ENCODE data around the gene IHH. TPM values are rescaled to one million over a fixed set of nuclear protein-coding genes. Genes with fewer than 3 reads are reported as not detected.

Gene IHH
- total RNA-seq, result 23.0 and 23.1 TPM in 2 replicates
- polyA plus RNA-seq, result 27.7 and 36.3 TPM in 2 replicates

DNA sequence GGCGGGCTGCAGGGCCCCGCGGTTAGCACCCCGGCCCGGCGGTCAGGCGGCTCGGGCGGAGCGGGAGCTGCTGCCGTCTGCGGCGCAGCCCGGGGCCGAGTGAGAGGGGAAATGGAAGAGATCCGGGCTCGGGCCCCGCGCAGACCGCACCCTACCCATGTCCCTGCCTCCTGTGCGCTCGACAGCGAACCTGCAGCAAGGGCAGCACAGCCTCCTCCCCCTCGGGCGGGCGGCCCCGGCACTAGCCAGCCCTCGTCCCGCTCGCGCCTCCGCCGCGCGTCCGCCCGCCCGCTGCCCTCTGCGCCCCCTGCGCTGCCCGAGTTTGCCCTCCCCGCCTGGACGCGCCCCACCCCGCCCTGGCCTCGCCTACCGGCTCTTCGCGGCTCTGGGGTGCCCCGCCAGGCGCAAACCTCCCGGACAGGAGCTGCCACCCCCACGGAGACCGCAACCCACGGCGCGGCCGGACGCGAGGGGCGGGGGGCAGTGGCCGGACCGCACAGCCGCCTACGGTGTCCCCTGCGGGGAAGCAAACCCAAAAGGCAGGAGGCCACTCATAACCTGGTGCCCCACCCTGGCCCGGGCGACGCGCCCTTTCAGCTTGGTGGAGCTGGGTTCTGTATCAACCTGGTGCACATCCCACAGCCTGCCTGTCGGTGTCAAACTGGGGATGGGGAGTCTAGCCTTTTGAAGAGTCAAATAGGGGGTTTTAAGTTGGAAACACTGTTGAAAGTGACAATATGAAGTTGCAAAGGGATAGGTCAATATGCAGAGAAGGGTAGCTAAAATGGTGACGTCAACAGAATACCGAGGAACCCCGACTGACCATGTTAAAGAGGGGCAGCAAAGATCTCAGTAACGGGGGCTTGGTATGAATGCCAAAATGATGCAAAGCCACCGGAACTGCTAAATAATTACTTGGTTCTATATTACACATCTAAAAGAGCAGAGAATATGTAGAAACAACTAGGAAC lies at the start of gene IHH:
Gene IHH, minus strand, starts transcription at position 101 of the 971 bp plus-strand sequence. CDS start 454 bp downstream, outside the sequence.
- 8% methylated on average over 26 of the region's 76 CpGs for WGBS (ENCODE audit: low lambda C conversion rate, missing lambda C conversion rate)
- H2AFZ ChIP-seq, result no peak within 1 kb of the TSS

DNA sequence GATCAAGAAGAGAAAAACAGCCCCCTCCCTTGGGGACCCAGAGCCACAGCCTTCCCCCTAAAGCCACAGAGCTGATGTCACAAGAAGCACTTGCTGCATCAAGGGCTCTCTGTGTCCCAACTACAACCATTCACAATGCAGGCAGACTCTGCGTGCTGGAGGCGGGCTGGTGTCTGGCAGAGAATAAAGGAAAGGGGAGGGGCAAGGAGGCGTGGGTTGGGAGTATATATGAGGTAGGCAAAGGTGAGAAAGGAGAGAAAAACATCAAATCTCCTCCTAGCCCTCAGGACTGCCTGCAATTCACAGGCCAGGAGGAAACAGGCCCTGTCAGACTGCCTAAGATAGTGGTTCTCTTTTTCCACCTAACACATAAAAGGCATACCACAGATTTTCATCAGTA lies 48.8 kb upstream of the IHH start:
- Histone ChIP-seq H3K4me1 (ENCODE audit: insufficient read depth) (peaks cover 28% of the 10 kb centered on the region), H4K20me1 (ENCODE audit: insufficient read depth, poor library complexity, severe bottlenecking) (no peaks in the 10 kb centered on the region)

More for the DNA sequence above, at the start of gene IHH:
- H3K27me3 ChIP-seq, result peaks cover 76% of the 10 kb centered on the region
- H4K20me1 ChIP-seq (ENCODE audit: insufficient read depth, poor library complexity, severe bottlenecking), result peaks cover 28% of the 10 kb centered on the region
- H3K79me2 ChIP-seq, result peaks cover 17% of the 10 kb centered on the region
- peak within 1 kb of the TSS; percentile 76 for H3K4me2 ChIP-seq
- DNase-seq (ENCODE audit: low spot score), result peak; percentile 80
- TF ChIP-seq EZH2phosphoT487 (IDR thresholded peaks at IDR 0.05; ENCODE audit: low read depth, severe bottlenecking, unreplicated experiment), result no peak
- peak; percentile 91 for TF ChIP-seq EZH2 (IDR thresholded peaks at IDR 0.05; ENCODE audit: borderline replicate concordance)
- no peaks in the 10 kb centered on the region for H3K9me3 ChIP-seq (ENCODE audit: low read depth)
- no peaks in the 10 kb centered on the region for H3K9me2 ChIP-seq (replicated peaks; ENCODE audit: insufficient read depth)
- H3K4me3 ChIP-seq, result peak within 1 kb of the TSS; percentile 72
- H3K27ac ChIP-seq, result peak within 1 kb of the TSS; percentile 61
- no peaks in the 10 kb centered on the region for H3K36me3 ChIP-seq (replicated peaks; ENCODE audit: insufficient read depth, low read depth)
- peaks cover 6% of the 10 kb centered on the region for H3K4me1 ChIP-seq (ENCODE audit: insufficient read depth)

DNA sequence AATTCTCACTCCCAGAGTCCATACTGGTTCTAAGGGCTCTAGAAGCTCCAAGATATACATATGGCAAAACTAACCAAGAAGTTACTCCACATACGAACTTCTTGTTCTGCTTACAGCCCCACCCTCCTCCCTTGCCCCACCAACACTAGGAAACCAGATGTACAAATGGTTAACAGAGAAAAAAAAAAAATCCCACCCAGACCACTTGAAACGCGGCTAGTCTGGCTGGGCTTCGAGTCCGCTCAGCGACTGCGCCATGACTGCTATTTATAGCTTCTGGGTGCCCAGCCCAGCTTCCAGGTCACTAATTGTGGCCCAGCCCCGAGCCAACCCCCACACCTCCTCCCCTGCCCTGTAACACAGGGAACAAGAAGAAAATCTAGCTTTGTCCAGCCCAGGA lies 47.0 kb upstream of the IHH start:
- H3K9me2 ChIP-seq (replicated peaks; ENCODE audit: insufficient read depth), result no peaks in the 10 kb centered on the region
- no peaks in the 10 kb centered on the region for H3K36me3 ChIP-seq (replicated peaks; ENCODE audit: insufficient read depth, low read depth)
- H2AFZ ChIP-seq, result no peak overlapping the region
- DNase-seq (ENCODE audit: low spot score), result no peak
- 54% methylated on average over 8 of the region's 8 CpGs for WGBS (ENCODE audit: low lambda C conversion rate, missing lambda C conversion rate)
- no peaks in the 10 kb centered on the region for H4K20me1 ChIP-seq (ENCODE audit: insufficient read depth, poor library complexity, severe bottlenecking)
- no peaks in the 10 kb centered on the region for H3K27me3 ChIP-seq
- H3K27ac ChIP-seq, result no peak overlapping the region
- peaks cover 21% of the 10 kb centered on the region for H3K79me2 ChIP-seq
- no peaks in the 10 kb centered on the region for H3K9me3 ChIP-seq (ENCODE audit: low read depth)
- peaks cover 28% of the 10 kb centered on the region for H3K4me1 ChIP-seq (ENCODE audit: insufficient read depth)
- no peak overlapping the region for H3K4me2 ChIP-seq
- TF ChIP-seq EZH2phosphoT487 (IDR thresholded peaks at IDR 0.05; ENCODE audit: low read depth, severe bottlenecking, unreplicated experiment) (no peak), EZH2 (IDR thresholded peaks at IDR 0.05; ENCODE audit: borderline replicate concordance) (no peak)
- TF ChIP-seq, protein P1, sequence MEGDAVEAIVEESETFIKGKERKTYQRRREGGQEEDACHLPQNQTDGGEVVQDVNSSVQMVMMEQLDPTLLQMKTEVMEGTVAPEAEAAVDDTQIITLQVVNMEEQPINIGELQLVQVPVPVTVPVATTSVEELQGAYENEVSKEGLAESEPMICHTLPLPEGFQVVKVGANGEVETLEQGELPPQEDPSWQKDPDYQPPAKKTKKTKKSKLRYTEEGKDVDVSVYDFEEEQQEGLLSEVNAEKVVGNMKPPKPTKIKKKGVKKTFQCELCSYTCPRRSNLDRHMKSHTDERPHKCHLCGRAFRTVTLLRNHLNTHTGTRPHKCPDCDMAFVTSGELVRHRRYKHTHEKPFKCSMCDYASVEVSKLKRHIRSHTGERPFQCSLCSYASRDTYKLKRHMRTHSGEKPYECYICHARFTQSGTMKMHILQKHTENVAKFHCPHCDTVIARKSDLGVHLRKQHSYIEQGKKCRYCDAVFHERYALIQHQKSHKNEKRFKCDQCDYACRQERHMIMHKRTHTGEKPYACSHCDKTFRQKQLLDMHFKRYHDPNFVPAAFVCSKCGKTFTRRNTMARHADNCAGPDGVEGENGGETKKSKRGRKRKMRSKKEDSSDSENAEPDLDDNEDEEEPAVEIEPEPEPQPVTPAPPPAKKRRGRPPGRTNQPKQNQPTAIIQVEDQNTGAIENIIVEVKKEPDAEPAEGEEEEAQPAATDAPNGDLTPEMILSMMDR (IDR thresholded peaks at IDR 0.05; ENCODE audit: poor library complexity), result no peak
- no peak overlapping the region for H3K4me3 ChIP-seq

More for the DNA sequence above, 48.8 kb upstream of the IHH start:
- no peak overlapping the region for H3K4me2 ChIP-seq
- TF ChIP-seq, protein P1 (IDR thresholded peaks at IDR 0.05; ENCODE audit: poor library complexity), result no peak
- no peak for TF ChIP-seq EZH2phosphoT487 (IDR thresholded peaks at IDR 0.05; ENCODE audit: low read depth, severe bottlenecking, unreplicated experiment)
- TF ChIP-seq EZH2 (IDR thresholded peaks at IDR 0.05; ENCODE audit: borderline replicate concordance), result no peak
- H3K27me3 ChIP-seq, result no peaks in the 10 kb centered on the region
- H3K9me3 ChIP-seq (ENCODE audit: low read depth), result no peaks in the 10 kb centered on the region
- H3K9me2 ChIP-seq (replicated peaks; ENCODE audit: insufficient read depth), result no peaks in the 10 kb centered on the region
- peak overlapping the region; percentile 54 for H3K27ac ChIP-seq
- WGBS (ENCODE audit: low lambda C conversion rate, missing lambda C conversion rate), result 51% methylated on average over 3 of the region's 3 CpGs
- no peak overlapping the region for H2AFZ ChIP-seq
- no peak overlapping the region for H3K4me3 ChIP-seq
- H3K79me2 ChIP-seq, result peaks cover 22% of the 10 kb centered on the region
- DNase-seq (ENCODE audit: low spot score), result peak; percentile 70
- H3K36me3 ChIP-seq (replicated peaks; ENCODE audit: insufficient read depth, low read depth), result no peaks in the 10 kb centered on the region

DNA sequence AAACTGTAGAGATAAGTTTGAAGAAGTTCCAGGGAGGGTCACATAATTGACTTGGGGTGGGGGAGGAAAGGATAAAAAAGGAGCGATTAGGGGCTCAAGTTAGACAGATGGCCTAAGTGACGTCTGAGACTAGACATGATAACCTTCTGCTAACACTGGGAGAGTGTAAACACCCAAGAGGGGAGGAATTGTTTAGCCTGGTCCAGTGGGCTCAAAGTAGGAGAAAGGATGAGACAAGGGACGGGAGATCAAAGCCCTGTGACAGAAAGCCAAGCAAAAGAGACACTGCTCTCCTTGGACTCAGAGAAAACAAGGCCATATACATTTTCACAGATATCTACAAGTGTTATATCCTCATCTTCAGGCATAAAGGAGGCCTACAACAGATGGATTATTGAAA lies 45.5 kb upstream of the IHH start:
- Histone ChIP-seq H3K4me1 (ENCODE audit: insufficient read depth) (peaks cover 16% of the 10 kb centered on the region), H3K27me3 (no peaks in the 10 kb centered on the region), H3K79me2 (peaks cover 21% of the 10 kb centered on the region), H3K4me2 (no peak overlapping the region), H3K36me3 (replicated peaks; ENCODE audit: insufficient read depth, low read depth) (no peaks in the 10 kb centered on the region), H2AFZ (no peak overlapping the region), H3K4me3 (no peak overlapping the region), H3K9me3 (ENCODE audit: low read depth) (no peaks in the 10 kb centered on the region), H4K20me1 (ENCODE audit: insufficient read depth, poor library complexity, severe bottlenecking) (no peaks in the 10 kb centered on the region), H3K9me2 (replicated peaks; ENCODE audit: insufficient read depth) (no peaks in the 10 kb centered on the region), H3K27ac (no peak overlapping the region)
- DNase-seq (ENCODE audit: low spot score), result no peak
- WGBS (ENCODE audit: low lambda C conversion rate, missing lambda C conversion rate), result 69% methylated on average over 3 of the region's 3 CpGs
- TF ChIP-seq EZH2phosphoT487 (IDR thresholded peaks at IDR 0.05; ENCODE audit: low read depth, severe bottlenecking, unreplicated experiment) (no peak), EZH2 (IDR thresholded peaks at IDR 0.05; ENCODE audit: borderline replicate concordance) (no peak)
- TF ChIP-seq, protein P1 (IDR thresholded peaks at IDR 0.05; ENCODE audit: poor library complexity), result no peak
